Measurements from ENCODE around the gene CPNE5. TPM values are rescaled to one million over a fixed set of nuclear protein-coding genes. Genes with fewer than 3 reads are reported as not detected.

The CPNE5 gene
- total and polyA plus RNA-seq, 9 of the 15 experiments (the other 6 are each of a cell fraction or from before 2014, with no cell fraction given): 0.14 to 1.0 (median 0.46) TPM; not detected in 2

DNA sequence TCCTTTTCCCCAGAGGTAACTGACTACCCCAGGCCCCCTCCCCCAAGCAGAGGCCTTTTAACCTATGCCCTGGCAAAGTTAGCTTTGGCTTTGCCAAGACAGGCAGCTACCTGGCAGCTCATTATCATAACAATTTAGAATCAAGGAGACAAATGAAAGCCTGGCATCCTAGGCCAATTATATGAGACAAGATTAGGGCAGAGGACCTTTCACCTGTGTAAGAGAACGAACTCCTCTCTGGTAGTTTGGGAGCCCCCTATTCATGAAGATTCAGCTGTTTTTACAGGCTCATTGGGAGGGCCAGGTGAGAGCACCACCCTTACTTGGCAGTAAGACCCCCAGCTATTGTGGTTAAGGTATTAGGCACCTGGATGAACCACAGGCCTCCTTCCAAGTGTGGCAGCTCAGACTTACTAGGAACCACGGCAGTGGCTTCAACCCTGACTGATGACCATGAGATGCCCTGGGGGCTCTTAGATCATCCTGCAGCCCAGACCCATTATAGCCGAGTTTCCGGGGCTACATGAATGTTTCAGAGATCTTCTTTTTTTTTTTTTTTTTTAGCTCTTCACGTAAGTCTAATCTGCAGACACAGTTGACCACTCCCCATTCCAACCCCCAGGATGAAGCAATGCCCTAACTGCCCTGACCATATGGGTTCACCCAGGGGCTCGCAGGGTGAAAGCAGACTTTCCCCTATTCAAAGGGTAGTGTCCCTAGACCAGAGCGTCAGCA lies 85.4 kb downstream of the CPNE5 start (continued):
- TF ChIP-seq, protein P1, sequence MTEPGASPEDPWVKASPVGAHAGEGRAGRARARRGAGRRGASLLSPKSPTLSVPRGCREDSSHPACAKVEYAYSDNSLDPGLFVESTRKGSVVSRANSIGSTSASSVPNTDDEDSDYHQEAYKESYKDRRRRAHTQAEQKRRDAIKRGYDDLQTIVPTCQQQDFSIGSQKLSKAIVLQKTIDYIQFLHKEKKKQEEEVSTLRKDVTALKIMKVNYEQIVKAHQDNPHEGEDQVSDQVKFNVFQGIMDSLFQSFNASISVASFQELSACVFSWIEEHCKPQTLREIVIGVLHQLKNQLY (CRISPR knock-in tag; conservative IDR thresholded peaks at IDR 0.05): no peak
- TF ChIP-seq, protein P2, sequence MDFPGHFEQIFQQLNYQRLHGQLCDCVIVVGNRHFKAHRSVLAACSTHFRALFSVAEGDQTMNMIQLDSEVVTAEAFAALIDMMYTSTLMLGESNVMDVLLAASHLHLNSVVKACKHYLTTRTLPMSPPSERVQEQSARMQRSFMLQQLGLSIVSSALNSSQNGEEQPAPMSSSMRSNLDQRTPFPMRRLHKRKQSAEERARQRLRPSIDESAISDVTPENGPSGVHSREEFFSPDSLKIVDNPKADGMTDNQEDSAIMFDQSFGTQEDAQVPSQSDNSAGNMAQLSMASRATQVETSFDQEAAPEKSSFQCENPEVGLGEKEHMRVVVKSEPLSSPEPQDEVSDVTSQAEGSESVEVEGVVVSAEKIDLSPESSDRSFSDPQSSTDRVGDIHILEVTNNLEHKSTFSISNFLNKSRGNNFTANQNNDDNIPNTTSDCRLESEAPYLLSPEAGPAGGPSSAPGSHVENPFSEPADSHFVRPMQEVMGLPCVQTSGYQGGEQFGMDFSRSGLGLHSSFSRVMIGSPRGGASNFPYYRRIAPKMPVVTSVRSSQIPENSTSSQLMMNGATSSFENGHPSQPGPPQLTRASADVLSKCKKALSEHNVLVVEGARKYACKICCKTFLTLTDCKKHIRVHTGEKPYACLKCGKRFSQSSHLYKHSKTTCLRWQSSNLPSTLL (IDR thresholded peaks at IDR 0.05): no peak

DNA sequence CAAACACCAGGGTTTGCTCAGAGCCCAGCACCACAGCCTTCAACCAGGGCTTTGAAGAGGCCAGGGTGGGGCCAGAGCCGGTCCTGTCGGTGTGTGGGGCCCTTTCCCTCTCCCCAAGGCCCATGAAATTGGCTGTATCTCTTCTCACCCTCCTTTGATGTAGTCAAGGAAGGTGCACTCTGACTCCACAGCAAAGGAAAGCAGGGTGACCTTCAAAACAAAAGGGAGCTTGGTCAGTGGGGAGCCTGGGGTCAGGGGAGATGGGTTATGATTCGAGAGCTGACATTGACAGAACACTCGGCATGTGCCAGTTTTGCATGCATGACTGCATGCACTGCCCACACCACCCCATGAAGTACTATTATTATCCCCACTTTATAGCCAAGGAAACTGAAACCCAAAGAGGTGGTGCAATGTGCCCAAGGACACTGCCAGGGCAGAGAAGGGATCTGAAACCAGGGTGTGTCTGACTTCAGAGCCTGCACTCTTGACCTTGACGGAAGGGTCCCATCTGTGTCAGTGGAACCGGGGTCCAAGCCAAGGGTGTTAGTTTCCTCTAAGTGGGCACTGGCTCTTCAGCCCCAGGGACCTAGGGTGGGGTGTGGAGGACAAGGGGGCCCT lies 86.2 kb downstream of the CPNE5 start:
- ChIA-PET CTCF (ENCODE audit: low intra/inter-chr PET ratio) (no interaction called here), POLR2A (interaction anchor here (0.6 to 1.0 kb wide), 4 partner anchors 13 to 459 kb away, joined by 3 to 4 read pairs (median 3); no protein-coding TSS in a partner anchor)
- ATAC-seq: no peak
- Histone ChIP-seq H3K4me3 (no peak overlapping the region), H3K9ac (ENCODE audit: insufficient read depth in 1 of 2, low read depth in 2 of 2, low read length in 2 of 2) (no peak overlapping the region), H3K79me2 (ENCODE audit: control insufficient read depth, insufficient read depth, low read length) (no peaks in the 10 kb centered on the region), H3K36me3 (ENCODE audit: control insufficient read depth, insufficient read depth, low read length) (no peaks in the 10 kb centered on the region), H4K20me1 (replicated peaks; ENCODE audit: control insufficient read depth, insufficient read depth, low read length) (peaks cover 10% of the 10 kb centered on the region; the same call in 1 of the 2 replicates), H3K27me3 (ENCODE audit: control insufficient read depth in 2 of 2, insufficient read depth in 2 of 2, low read length in 2 of 2) (peaks cover 0 to 17% of the 10 kb centered on the region in 2 experiments; a peak in 2 of 5 replicates), H2AFZ (ENCODE audit: low read depth, low read length) (no peak overlapping the region), H3K27ac (ENCODE audit: extremely low read depth, low read depth, low read length) (no peak overlapping the region), H3K4me2 (ENCODE audit: insufficient read depth, low read length) (no peak overlapping the region), H3K9me3 (replicated peaks; ENCODE audit: control insufficient read depth, insufficient read depth, low read depth, low read length) (no peaks in the 10 kb centered on the region), H3K4me1 (replicated peaks in 1 of 2; ENCODE audit: control insufficient read depth in 2 of 2, insufficient read depth in 2 of 2, low read length in 2 of 2) (no peaks in the 10 kb centered on the region; a peak in 1 of 5 replicates), H3K9me1 (ENCODE audit: control insufficient read depth, insufficient read depth, low read length) (no peaks in the 10 kb centered on the region)
- in situ Hi-C loops (cut with MboI): loop anchor here (10.0 kb wide), 1 partner anchor 128 kb away; no protein-coding TSS in a partner anchor
- DNase-seq (ENCODE audit: extremely low read depth in 1 of 4, low spot score in 3 of 4): no peak
- WGBS (ENCODE audit: insufficient coverage, low coverage, missing lambda C conversion rate): 17% methylated on average over 6 of the region's 6 CpGs
- FAIRE-seq: no peak
- intact Hi-C loops (cut with micrococcal nuclease): no loop called here
- BruUV-seq (replicated peaks): no TSS peak
- no peak for TF ChIP-seq KAT2B (IDR thresholded peaks at IDR 0.05; ENCODE audit: low read depth, low read length)
- TF ChIP-seq HDGF (IDR thresholded peaks at IDR 0.05): no peak
- TF ChIP-seq KLF10 (CRISPR knock-in tag; IDR thresholded peaks at IDR 0.05): no peak
- TF ChIP-seq JUN (IDR thresholded peaks at IDR 0.05; ENCODE audit: borderline replicate concordance, low read depth, low read length): no peak
- TF ChIP-seq JUN (CRISPR knock-in tag; IDR thresholded peaks at IDR 0.05; ENCODE audit: borderline replicate concordance): no peak
- no peak for TF ChIP-seq PPARD (CRISPR knock-in tag; IDR thresholded peaks at IDR 0.05)
- TF ChIP-seq, protein P3, sequence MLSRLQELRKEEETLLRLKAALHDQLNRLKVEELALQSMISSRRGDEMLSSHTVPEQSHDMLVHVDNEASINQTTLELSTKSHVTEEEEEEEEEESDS (CRISPR knock-in tag; IDR thresholded peaks at IDR 0.05): no peak
- TF ChIP-seq ETV6 (IDR thresholded peaks at IDR 0.05; ENCODE audit: borderline replicate concordance in 1 of 2, low read depth in 2 of 2, low read length in 1 of 2): no peak
- TF ChIP-seq ETV6 (CRISPR knock-in tag; IDR thresholded peaks at IDR 0.05; ENCODE audit: borderline replicate concordance): no peak
- TF ChIP-seq ZNF785 (CRISPR knock-in tag; IDR thresholded peaks at IDR 0.05): no peak
- no peak for TF ChIP-seq KDM4B (IDR thresholded peaks at IDR 0.05; ENCODE audit: borderline replicate concordance in 2 of 2, low read depth in 1 of 2)
- TF ChIP-seq PTTG1 (tag; IDR thresholded peaks at IDR 0.05; ENCODE audit: low read depth): no peak
